ENCODE results near the gene SPATA31C1.

GRCh38 chr9:87910821-87911220, 6.9 kb upstream of the SPATA31C1 start:
- no peak for TF ChIP-seq SMAD3 (CRISPR knock-in tag; IDR thresholded peaks at IDR 0.05)
- no peak for TF ChIP-seq SIN3B (IDR thresholded peaks at IDR 0.05; ENCODE audit: low read length)
- TF ChIP-seq ZFX (CRISPR knock-in tag; IDR thresholded peaks at IDR 0.05; ENCODE audit: low read depth), result no peak
- no peak for TF ChIP-seq DMAP1 (CRISPR knock-in tag; IDR thresholded peaks at IDR 0.05)
- no peak for TF ChIP-seq HDAC2 (CRISPR knock-in tag; IDR thresholded peaks at IDR 0.05)
